GM21619 (cell line): ENCODE measurements around the gene VWDE.

Experiments used
- ATAC-seq: cut with Tn5 transposase; IDR thresholded peaks from one replicate; pipeline ENCODE4 v1.9.1; 2021; ENCODE audit not compliant: unreplicated experiment

VWDE gene

GRCh38 chr7:12337095-12337494 lies 66.6 kb downstream of the VWDE start:
- no peak for ATAC-seq

- ATAC-seq, result no peak
Measured at GRCh38 chr7:12328888-12329770, 74.5 kb downstream of the VWDE start.

GRCh38 chr7:12327922-12328321 lies 75.7 kb downstream of the VWDE start:
- ATAC-seq, result no peak

- ATAC-seq, result no peak
Measured at GRCh38 chr7:12325646-12326045, 78.0 kb downstream of the VWDE start.

GRCh38 chr7:12323415-12323814 lies 80.2 kb downstream of the VWDE start:
- peak; percentile 8 for ATAC-seq

- ATAC-seq, result peak; percentile 75
Measured at GRCh38 chr7:12322903-12323300, 80.8 kb downstream of the VWDE start.

GRCh38 chr7:12322284-12322902 lies 81.3 kb downstream of the VWDE start:
- ATAC-seq, result no peak

GRCh38 chr7:12320987-12321647 lies 82.5 kb downstream of the VWDE start:
- no peak for ATAC-seq

GRCh38 chr7:12320241-12320986 lies 83.3 kb downstream of the VWDE start:
- ATAC-seq, result no peak

GRCh38 chr7:12317675-12318074 lies 86.0 kb downstream of the VWDE start:
- ATAC-seq, result no peak

GRCh38 chr7:12316925-12317324 lies 86.7 kb downstream of the VWDE start:
- no peak for ATAC-seq

- ATAC-seq, result no peak
Measured at GRCh38 chr7:12315049-12315448, 88.6 kb downstream of the VWDE start.

- peak; percentile 69 for ATAC-seq
Measured at GRCh38 chr7:12314199-12314598, 89.5 kb downstream of the VWDE start.

- no peak for ATAC-seq
Measured at GRCh38 chr7:12305502-12305901, 98.2 kb downstream of the VWDE start.

- no peak for ATAC-seq
Measured at GRCh38 chr7:12303495-12303894, 100.2 kb downstream of the VWDE start.

- ATAC-seq, result no peak
Measured at GRCh38 chr7:12303062-12303461, 100.6 kb downstream of the VWDE start.

GRCh38 chr7:12300415-12300814 lies 103.2 kb downstream of the VWDE start:
- no peak for ATAC-seq

GRCh38 chr7:12299367-12299766 lies 104.3 kb downstream of the VWDE start:
- no peak for ATAC-seq

GRCh38 chr7:12297283-12298108 lies 106.2 kb downstream of the VWDE start:
- ATAC-seq, result no peak

GRCh38 chr7:12296051-12296570 lies 107.6 kb downstream of the VWDE start:
- no peak for ATAC-seq
